Gastrocnemius medialis (tissue), 4 donors: Measurements from ENCODE around the gene COLEC11. TPM values are rescaled to one million over a fixed set of nuclear protein-coding genes. Genes with fewer than 3 reads are reported as not detected.
"Not testable (repeated sequence)": the region's sequence is repeated elsewhere in the genome, so short reads cannot be mapped to it uniquely, and the experiment has no call there.

Experiments used
- ATAC-seq, 2 donors: fragments of 150-250 bp; one replicate each; pipeline ENCODE4 v1.9.1; 2016
- DNase-seq, 2 donors: peaks; one replicate each; pipeline ENCODE4 v3.0.0-alpha.2; 2019
- H3K27ac ChIP-seq, 4 donors: fragments of 200-600 bp; sonication (generic); 1 replicate in 1 of 4; 2 replicates in 3 of 4; pipeline ENCODE4 v1.5.1; 2016 to 2018; ENCODE audit warnings: mild to moderate bottlenecking in 2 of 4, moderate library complexity in 1 of 4
- H3K27me3 ChIP-seq, 3 donors: fragments of 200-600 bp; sonication (generic) in 2 of 3; 1 replicate in 1 of 3; 2 replicates in 2 of 3; pipeline versions ENCODE4 v1.5.1 to v1.6.0; 2016 to 2019; ENCODE audit warnings: mild to moderate bottlenecking in 1 of 3, moderate library complexity in 1 of 3
- H3K36me3 ChIP-seq, 2 donors: fragments of 200-600 bp; sonication (generic) in 1 of 2; one replicate each; pipeline ENCODE4 v1.5.1; 2017 to 2018
- H3K4me1 ChIP-seq, 2 donors: fragments of 200-600 bp; sonication (generic) in 1 of 2; one replicate each; pipeline ENCODE4 v1.5.1; 2016 to 2017; ENCODE audit warnings: mild to moderate bottlenecking in 2 of 2
- H3K4me3 ChIP-seq, 4 donors: fragments of 200-600 bp; sonication (generic) in 3 of 4; 1 replicate in 1 of 4; 2 replicates in 3 of 4; pipeline ENCODE4 v1.5.1; 2016 to 2019; ENCODE audit warnings: mild to moderate bottlenecking in 2 of 4
- H3K9me3 ChIP-seq, 3 donors: fragments of 200-600 bp; sonication (generic) in 2 of 3; 1 replicate in 1 of 3; 2 replicates in 2 of 3; pipeline ENCODE4 v1.5.1; 2016 to 2019
- POLR2A ChIP-seq, 2 donors: fragments of 450-650 bp; IDR thresholded peaks; one replicate each; pipeline ENCODE4 v1.6.1; 2017; ENCODE audit warnings: antibody characterized with exemption in 2 of 2, mild to moderate bottlenecking in 2 of 2, moderate library complexity in 2 of 2
- in situ Hi-C, 4 donors: fragments of 200-750 bp; cut with MboI; loops; one replicate each; pipeline versions ENCODE4 v1.15.0 to v1.8.0; 2017; ENCODE audit warnings: low sequenced_read_pairs in 4 of 4
- intact Hi-C: fragments of 100-400 bp; cut with DNase I; formaldehyde crosslinking; loops from one replicate; pipeline ENCODE4 v1.15.1; 2023; ENCODE audit warnings: low total_unique reads
- total RNA-seq, 4 donors: library from RNA; depleted of rRNA; stranded (reverse); fragments of >200 nt; gene quantifications; one replicate each; pipeline versions ENCODE4 v1.1.0 to v1.2.3, GENCODE V29; 2016
- TF ChIP-seq, protein P1 (sequence below), 5 experiments: fragments of 450-650 bp in 3 of 5; fragments of 200-600 bp in 2 of 5; sonication (generic) in 2 of 5; IDR thresholded peaks in 4 of 5; conservative IDR thresholded peaks in 1 of 5; 1 replicate in 4 of 5; 2 replicates in 1 of 5; pipeline ENCODE4 v1.5.1; 2016 to 2019; ENCODE audit warnings: antibody characterized with exemption in 5 of 5, mild to moderate bottlenecking in 3 of 5, moderate library complexity in 3 of 5

COLEC11 gene
- total RNA-seq, 4 donors from 2014 or later = 0.29 to 0.36 TPM; not detected in 2

- ATAC-seq = no peak
- no peak for TF ChIP-seq POLR2A (IDR thresholded peaks at IDR 0.05)
- TF ChIP-seq, protein P1, sequence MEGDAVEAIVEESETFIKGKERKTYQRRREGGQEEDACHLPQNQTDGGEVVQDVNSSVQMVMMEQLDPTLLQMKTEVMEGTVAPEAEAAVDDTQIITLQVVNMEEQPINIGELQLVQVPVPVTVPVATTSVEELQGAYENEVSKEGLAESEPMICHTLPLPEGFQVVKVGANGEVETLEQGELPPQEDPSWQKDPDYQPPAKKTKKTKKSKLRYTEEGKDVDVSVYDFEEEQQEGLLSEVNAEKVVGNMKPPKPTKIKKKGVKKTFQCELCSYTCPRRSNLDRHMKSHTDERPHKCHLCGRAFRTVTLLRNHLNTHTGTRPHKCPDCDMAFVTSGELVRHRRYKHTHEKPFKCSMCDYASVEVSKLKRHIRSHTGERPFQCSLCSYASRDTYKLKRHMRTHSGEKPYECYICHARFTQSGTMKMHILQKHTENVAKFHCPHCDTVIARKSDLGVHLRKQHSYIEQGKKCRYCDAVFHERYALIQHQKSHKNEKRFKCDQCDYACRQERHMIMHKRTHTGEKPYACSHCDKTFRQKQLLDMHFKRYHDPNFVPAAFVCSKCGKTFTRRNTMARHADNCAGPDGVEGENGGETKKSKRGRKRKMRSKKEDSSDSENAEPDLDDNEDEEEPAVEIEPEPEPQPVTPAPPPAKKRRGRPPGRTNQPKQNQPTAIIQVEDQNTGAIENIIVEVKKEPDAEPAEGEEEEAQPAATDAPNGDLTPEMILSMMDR (IDR thresholded peaks at IDR 0.05 in 4 of 5, conservative IDR thresholded peaks at IDR 0.05 in 1 of 5) = no peak
- Histone ChIP-seq H3K27ac (no peak overlapping the region), H3K27me3 (no peaks in the 10 kb centered on the region), H3K4me3 (no peak overlapping the region), H3K9me3 (no peaks in the 10 kb centered on the region), H3K36me3 (no peaks in the 10 kb centered on the region), H3K4me1 (no peaks in the 10 kb centered on the region)
- intact Hi-C loops = no loop called here
- no peak for DNase-seq
- in situ Hi-C loops = loop anchor here in 2 of 4 donors (25.0 kb wide), 1 partner anchor 180 kb away; the partner anchor contains the start of genes EIPR1 (in 2 of the 2) and TRAPPC12 (in 2 of the 2)
These were observed 28.1 kb upstream of the COLEC11 start for GRCh38 chr2:3566806-3567205.

- H3K36me3 ChIP-seq, DNase-seq, intact Hi-C loops, ATAC-seq, H3K4me3 ChIP-seq, H3K27ac ChIP-seq, H3K27me3 ChIP-seq, H3K4me1 ChIP-seq, H3K9me3 ChIP-seq: not testable (repeated sequence)
- in situ Hi-C loops = loop anchor here in 3 of 4 donors (10.0 to 25.0 kb wide), 3 partner anchors 55 to 185 kb away; partner anchors contain the start of genes EIPR1 (in 2 of the 3), TRAPPC12 (in 2 of the 3) and ADI1 (in 1 of the 3)
These were observed 25.3 kb upstream of the COLEC11 start for GRCh38 chr2:3569656-3570055.

DNA sequence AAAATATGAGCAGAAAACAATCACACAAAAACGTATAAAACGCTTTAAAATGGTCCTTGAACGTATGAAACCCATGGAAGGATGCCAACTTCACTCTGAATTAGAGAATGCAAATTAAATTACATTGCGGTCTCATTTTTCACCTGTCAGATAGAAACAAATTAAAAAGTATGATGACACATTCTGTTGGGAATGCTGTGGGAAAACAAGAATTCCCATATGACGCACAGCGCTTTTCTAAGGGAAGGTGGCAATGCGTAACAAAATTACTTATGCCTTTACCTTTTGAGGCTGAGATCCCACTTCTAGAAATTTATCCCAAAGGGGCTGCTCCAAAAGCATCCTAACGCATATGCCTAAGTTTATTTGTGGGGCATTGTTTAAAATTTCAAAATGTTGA is 23.6 kb upstream of the COLEC11 start:
- no peaks in the 10 kb centered on the region for H3K27me3 ChIP-seq
- H3K36me3 ChIP-seq = peaks cover 0 to 2% of the 10 kb centered on the region in 2 donors
- in situ Hi-C loops = loop anchor here in 3 of 4 donors (10.0 to 25.0 kb wide), 3 partner anchors 56 to 186 kb away; partner anchors contain the start of genes EIPR1 (in 2 of the 3), TRAPPC12 (in 2 of the 3) and ADI1 (in 1 of the 3)
- H3K4me3 ChIP-seq = no peak overlapping the region
- TF ChIP-seq, protein P1 (IDR thresholded peaks at IDR 0.05 in 4 of 5, conservative IDR thresholded peaks at IDR 0.05 in 1 of 5) = no peak
- no peak for TF ChIP-seq POLR2A (IDR thresholded peaks at IDR 0.05)
- no peak overlapping the region for H3K27ac ChIP-seq
- intact Hi-C loops = no loop called here
- H3K4me1 ChIP-seq = peaks cover 5 to 10% of the 10 kb centered on the region in 2 donors
- ATAC-seq (no peak), DNase-seq (no peak)
- no peaks in the 10 kb centered on the region for H3K9me3 ChIP-seq

DNA sequence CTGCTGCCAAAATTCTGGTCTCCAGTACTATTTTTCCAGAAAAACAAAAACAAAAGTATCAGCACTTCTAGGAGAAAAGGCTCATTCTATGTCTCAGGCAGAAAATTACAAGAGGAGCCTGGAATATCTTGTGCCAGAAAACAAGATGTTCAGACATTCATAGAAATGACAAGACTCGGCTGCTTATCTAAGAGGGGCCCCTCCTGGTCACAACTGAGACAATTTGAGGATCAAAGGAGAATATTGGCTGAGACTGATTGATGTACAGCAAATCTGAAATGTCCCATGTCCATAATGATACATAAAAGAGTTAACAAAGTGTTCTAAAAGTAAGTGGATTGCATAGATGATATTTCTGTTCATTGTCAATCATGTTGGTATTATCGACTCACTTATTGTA is 22.3 kb upstream of the COLEC11 start:
- no peak overlapping the region for H3K4me3 ChIP-seq
- no peak for ATAC-seq
- peaks cover 2 to 16% of the 10 kb centered on the region in 2 donors for H3K36me3 ChIP-seq
- no peak overlapping the region for H3K27ac ChIP-seq
- TF ChIP-seq POLR2A (IDR thresholded peaks at IDR 0.05) = no peak
- TF ChIP-seq, protein P1 (IDR thresholded peaks at IDR 0.05 in 4 of 5, conservative IDR thresholded peaks at IDR 0.05 in 1 of 5) = no peak
- H3K4me1 ChIP-seq = peaks cover 18 to 22% of the 10 kb centered on the region in 2 donors
- no peaks in the 10 kb centered on the region for H3K27me3 ChIP-seq
- no peak for DNase-seq
- H3K9me3 ChIP-seq = no peaks in the 10 kb centered on the region
- intact Hi-C loops = no loop called here
- in situ Hi-C loops = loop anchor here in 3 of 4 donors (10.0 to 25.0 kb wide), 3 partner anchors 58 to 188 kb away; partner anchors contain the start of genes EIPR1 (in 2 of the 3), TRAPPC12 (in 2 of the 3) and ADI1 (in 1 of the 3)

GRCh38 chr2:3574155-3574554 is 20.8 kb upstream of the COLEC11 start:
- in situ Hi-C loops = loop anchor here in 3 of 4 donors (10.0 to 25.0 kb wide), 3 partner anchors 59 to 189 kb away; partner anchors contain the start of genes EIPR1 (in 2 of the 3), TRAPPC12 (in 2 of the 3) and ADI1 (in 1 of the 3)
- intact Hi-C loops = no loop called here
- peaks cover 21 to 30% of the 10 kb centered on the region in 2 donors for H3K4me1 ChIP-seq
- DNase-seq (no peak), ATAC-seq (no peak)
- no peak overlapping the region for H3K27ac ChIP-seq
- H3K4me3 ChIP-seq = peak overlapping the region in 3 of 4 donors; percentile 78 to 96 (median 80)
- TF ChIP-seq POLR2A (IDR thresholded peaks at IDR 0.05) = no peak
- TF ChIP-seq, protein P1 (IDR thresholded peaks at IDR 0.05 in 4 of 5, conservative IDR thresholded peaks at IDR 0.05 in 1 of 5) = no peak
- H3K9me3 ChIP-seq = no peaks in the 10 kb centered on the region
- H3K27me3 ChIP-seq = no peaks in the 10 kb centered on the region
- peaks cover 4 to 30% of the 10 kb centered on the region in 2 donors for H3K36me3 ChIP-seq
